ENCODE measurements around the gene NIT2.
A peak's percentile ranks its signal among the peaks of the same experiment; 100 is the strongest.

NIT2 gene

GRCh38 chr3:100400419-100400779 is 65.8 kb downstream of the NIT2 start:
- peak; percentile 54 for DNase-seq

GRCh38 chr3:100400780-100401673 is 66.5 kb downstream of the NIT2 start, which contains the start of the genes LNP1 and TOMM70:
TSS of gene LNP1 (plus strand) at chr3:100401539. CDS start at chr3:100429730, 28,191 bp downstream.
TSS of gene TOMM70 (minus strand) at chr3:100401089. CDS start at chr3:100400949, 140 bp downstream.
- DNase-seq = peak; percentile 98

- DNase-seq = peak; percentile 64
Observed at GRCh38 chr3:100401674-100402041, 67.1 kb downstream of the NIT2 start.

GRCh38 chr3:100402256-100402655 is 67.7 kb downstream of the NIT2 start:
- peak; percentile 42 for DNase-seq

- no peak for DNase-seq
Observed at GRCh38 chr3:100402891-100403290, 68.3 kb downstream of the NIT2 start.

GRCh38 chr3:100403362-100404249 is 69.0 kb downstream of the NIT2 start:
- DNase-seq = peak; percentile 44

GRCh38 chr3:100404250-100404548 is 69.6 kb downstream of the NIT2 start:
- no peak for DNase-seq

- DNase-seq = no peak
Observed at GRCh38 chr3:100407164-100407563, 72.6 kb downstream of the NIT2 start.

- DNase-seq = no peak
Observed at GRCh38 chr3:100407977-100408532, 73.5 kb downstream of the NIT2 start.
